HG03159 (cell line): ENCODE measurements around the gene SUZ12.
"Not testable (repeated sequence)": the region's sequence is repeated elsewhere in the genome, so short reads cannot be mapped to it uniquely, and the experiment has no call there.

Source experiments
- ATAC-seq: cut with Tn5 transposase; IDR thresholded peaks from one replicate; pipeline ENCODE4 v1.9.1; 2021; ENCODE audit warnings: mild to moderate bottlenecking, moderate library complexity; ENCODE audit not compliant: unreplicated experiment

SUZ12 gene

GRCh38 chr17:31942396-31942795 is 5.6 kb downstream of the SUZ12 start:
- not testable (repeated sequence) for ATAC-seq

DNA sequence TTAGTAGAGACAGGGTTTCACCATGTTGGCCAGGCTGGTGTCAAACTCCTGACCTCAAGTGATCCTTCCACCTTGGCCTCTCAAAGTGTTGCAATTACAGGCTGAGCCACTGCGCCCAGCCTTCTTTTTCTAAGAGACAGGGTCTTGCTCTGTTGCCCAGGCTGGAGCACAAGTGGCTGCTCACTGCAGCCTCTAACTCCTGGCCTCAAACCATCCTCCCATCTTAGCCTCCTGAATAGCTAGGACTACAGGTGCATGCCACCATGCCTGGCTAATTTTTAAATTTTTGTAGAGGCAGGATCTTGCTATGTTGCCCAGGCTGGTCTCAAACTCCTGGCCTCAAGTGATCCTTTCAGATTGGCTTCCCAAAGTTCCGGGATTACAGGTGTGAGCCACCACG is 15.1 kb downstream of the SUZ12 start:
- ATAC-seq, result not testable (repeated sequence)

DNA sequence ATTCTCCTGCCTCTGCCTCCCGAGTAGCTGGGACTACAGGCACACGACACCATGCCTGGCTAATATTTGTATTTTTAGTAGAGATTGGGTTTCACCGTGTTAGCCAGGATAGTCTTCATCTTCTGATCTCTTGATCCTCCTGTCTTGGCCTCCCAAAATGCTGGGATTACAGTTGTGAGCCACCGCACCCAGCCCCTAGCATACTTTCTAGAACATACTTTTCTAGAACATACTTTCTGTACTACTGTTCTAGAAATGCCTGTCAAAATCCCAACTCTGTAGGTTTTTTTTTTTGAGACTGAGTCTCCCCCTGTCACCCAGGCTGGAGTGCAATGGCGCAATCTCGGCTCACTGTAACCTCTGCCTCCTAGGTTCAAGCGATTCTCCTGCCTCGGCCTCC is 27.3 kb downstream of the SUZ12 start:
- not testable (repeated sequence) for ATAC-seq

- no peak for ATAC-seq
These were observed 30.8 kb downstream of the SUZ12 start for GRCh38 chr17:31967648-31968047.

- not testable (repeated sequence) for ATAC-seq
These were observed 33.6 kb downstream of the SUZ12 start for GRCh38 chr17:31970416-31970815.

- ATAC-seq, result not testable (repeated sequence)
These were observed 37.7 kb downstream of the SUZ12 start for GRCh38 chr17:31974269-31975071.

DNA sequence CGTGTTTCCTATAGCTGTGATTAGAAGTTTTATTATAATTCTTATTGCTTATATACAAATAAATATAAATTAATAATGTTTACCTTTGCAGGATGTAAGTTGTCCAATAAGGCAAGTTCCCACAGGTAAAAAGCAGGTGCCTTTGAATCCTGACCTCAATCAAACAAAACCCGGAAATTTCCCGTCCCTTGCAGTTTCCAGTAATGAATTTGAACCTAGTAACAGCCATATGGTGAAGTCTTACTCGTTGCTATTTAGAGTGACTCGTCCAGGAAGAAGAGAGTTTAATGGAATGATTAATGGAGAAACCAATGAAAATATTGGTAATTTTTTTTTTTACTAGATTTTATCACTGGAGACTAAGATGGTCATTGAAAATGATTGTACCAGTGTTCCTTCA is 38.6 kb downstream of the SUZ12 start:
- not testable (repeated sequence) for ATAC-seq

GRCh38 chr17:31991821-31992220 is 55.0 kb downstream of the SUZ12 start:
- not testable (repeated sequence) for ATAC-seq

DNA sequence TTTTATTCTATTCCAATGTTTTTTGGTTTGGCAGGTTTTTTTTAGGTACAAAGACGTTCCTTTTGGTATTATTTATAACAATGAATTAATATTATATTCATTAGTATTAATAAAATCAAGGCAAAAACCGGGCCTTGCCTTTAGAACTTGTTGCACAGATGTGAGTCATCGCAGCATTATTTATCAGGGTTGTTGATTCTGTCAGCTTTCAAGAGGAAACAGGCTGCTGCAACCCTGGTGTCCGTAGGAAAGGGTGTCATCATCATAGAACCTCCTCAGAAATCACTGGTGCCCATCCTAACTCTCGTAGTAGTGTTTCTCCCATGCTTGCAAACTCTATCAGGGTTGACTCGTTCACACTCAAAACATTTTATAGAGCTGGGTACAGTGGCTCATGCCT is 60.2 kb downstream of the SUZ12 start:
- no peak for ATAC-seq

GRCh38 chr17:32006957-32007462 is 70.2 kb downstream of the SUZ12 start, which contains the start of gene LRRC37B:
Gene LRRC37B (plus strand): TSS chr17:32007383. CDS start chr17:32021393, 14,010 bp downstream.
- ATAC-seq, result peak; percentile 86

- ATAC-seq, result peak; percentile 45
These were observed 70.9 kb downstream of the SUZ12 start for GRCh38 chr17:32007463-32008298.

- no peak for ATAC-seq
These were observed 72.4 kb downstream of the SUZ12 start for GRCh38 chr17:32009262-32009542.

DNA sequence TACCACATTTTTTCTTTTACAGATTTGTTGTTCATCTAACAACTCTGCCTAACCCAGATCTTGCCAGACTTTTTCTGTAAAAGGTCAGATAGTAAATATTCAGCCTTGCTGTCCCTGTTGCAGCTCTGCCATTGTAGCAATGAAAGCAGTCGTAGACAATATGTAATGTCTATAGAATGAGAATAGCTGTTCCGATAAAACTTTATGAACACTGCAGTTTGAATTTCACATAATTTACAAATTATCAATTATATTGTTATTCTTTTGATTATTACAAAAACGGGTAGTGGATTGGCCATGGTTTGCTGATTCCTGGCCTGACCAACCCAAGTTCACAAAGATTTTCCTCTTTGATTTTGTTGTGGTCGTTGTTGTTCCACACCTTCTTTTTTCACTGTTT is 73.3 kb downstream of the SUZ12 start:
- no peak for ATAC-seq

DNA sequence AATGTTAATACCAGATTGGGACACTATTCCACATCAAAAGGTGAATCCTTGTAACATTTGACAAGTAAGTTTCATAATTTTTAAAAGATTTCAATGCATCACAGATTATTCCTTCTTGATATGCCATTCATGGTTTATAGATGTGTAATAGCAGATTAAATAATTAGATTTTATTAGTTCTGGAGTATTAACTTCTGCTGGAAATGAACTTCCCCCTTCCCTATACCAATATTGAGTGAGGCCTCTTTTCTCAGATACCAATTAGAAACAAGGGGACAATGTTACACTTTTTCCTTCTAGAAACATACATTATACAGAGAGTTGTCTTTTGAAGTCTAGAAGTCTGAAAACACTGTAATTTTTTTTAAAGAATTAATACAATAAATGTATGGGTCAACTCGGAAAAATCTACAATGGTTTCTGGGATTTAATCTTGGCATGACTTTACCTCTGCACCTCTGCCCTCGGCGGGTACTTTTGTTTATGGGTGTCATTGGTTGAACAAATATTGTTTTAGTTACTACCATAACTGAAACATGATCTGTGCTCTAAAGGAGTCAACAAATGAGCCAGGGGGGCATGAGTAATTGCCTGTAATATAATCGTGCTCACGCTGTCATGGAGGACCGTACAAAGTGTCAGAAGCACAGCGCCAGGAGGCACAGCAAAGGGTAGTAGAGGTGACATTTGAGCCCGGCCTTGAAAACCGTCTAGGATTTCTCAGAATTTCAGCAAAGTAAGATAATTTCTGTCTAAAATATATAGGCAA is 78.6 kb downstream of the SUZ12 start:
- ATAC-seq, result no peak

DNA sequence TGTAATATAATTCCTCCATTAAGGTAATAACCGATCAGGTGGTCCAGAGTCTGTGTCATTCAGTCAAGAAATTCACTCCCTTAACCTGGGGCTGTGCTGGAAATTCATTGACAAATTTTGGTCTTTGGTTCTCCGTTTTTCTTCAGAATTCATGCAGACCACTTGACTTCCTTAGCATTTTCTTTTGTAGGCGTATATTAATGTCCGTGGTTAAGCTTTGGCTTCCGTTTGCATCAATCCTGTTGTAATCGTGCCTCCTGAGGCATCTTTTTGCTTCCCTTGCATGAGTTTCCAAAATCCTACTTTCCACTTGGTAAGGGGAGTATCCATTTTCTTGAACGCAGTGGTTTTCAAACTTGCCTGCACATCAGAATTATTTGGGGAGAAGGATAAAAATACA is 79.4 kb downstream of the SUZ12 start:
- no peak for ATAC-seq

DNA sequence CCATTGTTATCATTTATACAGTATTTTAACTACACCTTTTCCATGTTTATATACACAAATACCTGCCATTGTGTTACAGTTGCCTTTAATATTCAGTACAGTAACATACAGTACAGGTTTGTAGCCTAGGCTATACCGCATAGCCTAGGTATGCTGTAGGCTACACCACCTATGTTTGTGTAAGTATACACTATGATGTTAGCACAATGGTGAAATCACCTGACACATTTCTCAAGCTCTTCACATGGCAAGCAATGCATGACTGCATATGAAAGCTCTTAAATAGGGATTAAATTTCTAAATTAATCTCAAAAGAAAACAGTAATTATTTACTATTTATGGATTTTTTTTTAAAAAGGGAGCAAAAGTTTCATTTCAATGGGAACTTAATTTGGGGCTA is 82.4 kb downstream of the SUZ12 start:
- ATAC-seq, result no peak

GRCh38 chr17:32020943-32021614 is 84.3 kb downstream of the SUZ12 start:
- no peak for ATAC-seq

DNA sequence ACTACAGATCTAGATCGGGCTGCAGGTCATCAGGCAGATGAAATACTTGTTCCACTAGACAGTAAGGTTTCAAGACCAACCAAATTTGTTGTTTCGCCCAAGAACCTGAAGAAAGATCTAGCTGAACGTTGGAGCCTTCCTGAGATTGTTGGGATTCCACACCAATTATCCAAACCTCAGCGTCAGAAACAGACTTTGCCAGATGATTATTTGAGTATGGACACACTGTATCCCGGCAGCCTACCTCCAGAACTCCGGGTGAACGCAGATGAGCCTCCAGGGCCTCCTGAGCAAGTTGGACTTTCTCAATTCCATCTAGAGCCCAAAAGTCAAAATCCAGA is 84.8 kb downstream of the SUZ12 start:
- no peak for ATAC-seq

- not testable (repeated sequence) for ATAC-seq
These were observed 85.7 kb downstream of the SUZ12 start for GRCh38 chr17:32022554-32022953.

DNA sequence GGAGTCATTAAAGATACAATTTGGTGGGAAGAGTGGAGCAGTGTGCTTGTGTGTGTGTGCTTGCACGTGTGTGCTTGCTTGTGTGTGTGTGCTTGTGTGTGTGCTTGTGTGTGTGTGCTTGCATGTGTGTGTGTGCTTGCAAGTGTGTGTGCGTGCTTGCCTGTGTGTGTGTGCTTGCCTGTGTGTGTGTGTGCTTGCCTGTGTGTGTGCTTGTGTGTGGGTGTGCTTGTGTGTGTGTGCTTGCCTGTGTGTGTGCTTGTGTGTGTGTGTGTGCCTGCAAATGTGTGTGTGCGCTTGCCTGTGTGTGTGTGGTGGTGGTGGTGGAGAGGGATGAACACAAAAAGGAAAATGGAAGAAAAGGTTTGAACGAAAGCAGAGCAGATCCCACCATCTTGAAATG is 90.5 kb downstream of the SUZ12 start:
- ATAC-seq, result not testable (repeated sequence)

DNA sequence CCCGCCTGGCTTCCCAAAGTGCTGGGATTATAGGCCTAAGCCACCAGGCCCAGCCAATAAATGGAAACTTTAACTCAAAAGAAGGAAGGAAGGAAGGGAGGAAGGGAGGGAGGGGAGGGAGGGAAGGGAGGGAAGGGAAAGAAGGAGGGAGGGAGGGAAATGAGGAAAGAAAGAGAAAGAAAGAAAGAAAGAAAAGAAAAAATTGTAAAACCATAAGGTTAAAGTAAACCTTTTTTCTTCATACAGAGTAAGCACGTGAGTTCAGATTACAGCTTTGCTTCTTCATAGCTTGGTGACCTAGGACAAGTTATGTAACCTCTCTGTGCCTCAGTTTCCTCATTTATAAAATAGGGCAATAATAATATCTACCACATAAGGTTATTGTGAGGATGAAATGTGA is 96.4 kb downstream of the SUZ12 start:
- no peak for ATAC-seq
